H9 (cell line): ENCODE measurements around the gene ICAM2. TPM values are rescaled to one million over a fixed set of nuclear protein-coding genes. Genes with fewer than 3 reads are reported as not detected.

Experiments
- DNase-seq: peaks from one replicate; pipeline ENCODE4 v3.0.0-alpha.2; 2017
- H2AFZ ChIP-seq: one replicate; pipeline ENCODE4 v1.6.1; 2013; ENCODE audit warnings: mild to moderate bottlenecking, low read length, control low read depth, moderate library complexity
- H2AK5ac ChIP-seq: 2 replicates; pipeline ENCODE4 v1.6.1; 2013; ENCODE audit warnings: low read length, control low read depth, mixed read lengths; ENCODE audit not compliant: insufficient read length
- H2BK120ac ChIP-seq: one replicate; pipeline ENCODE4 v1.6.1; 2013; ENCODE audit warnings: low read depth, mild to moderate bottlenecking, low read length, control low read depth, inconsistent platforms; ENCODE audit not compliant: poor library complexity, severe bottlenecking
- H2BK12ac ChIP-seq: 2 replicates; pipeline ENCODE4 v1.6.1; 2013; ENCODE audit warnings: low read length, control low read depth, mixed read lengths, low read depth; ENCODE audit not compliant: insufficient read length
- H2BK15ac ChIP-seq: 2 replicates; pipeline ENCODE4 v1.6.1; 2013; ENCODE audit warnings: low read depth, low read length, control low read depth
- H2BK20ac ChIP-seq: one replicate; pipeline ENCODE4 v1.6.1; 2013; ENCODE audit warnings: low read depth, mild to moderate bottlenecking, low read length, control low read depth, inconsistent platforms; ENCODE audit not compliant: poor library complexity, severe bottlenecking
- H2BK5ac ChIP-seq: 2 replicates; pipeline ENCODE4 v1.6.1; 2013; ENCODE audit warnings: low read length, control low read depth, mixed read lengths; ENCODE audit not compliant: insufficient read length
- H3K14ac ChIP-seq: 2 replicates; pipeline ENCODE4 v1.6.1; 2013; ENCODE audit warnings: low read length, control low read depth; ENCODE audit not compliant: insufficient read depth
- H3K18ac ChIP-seq: 2 replicates; pipeline ENCODE4 v1.6.1; 2013; ENCODE audit warnings: low read depth, mild to moderate bottlenecking, mixed read lengths, low read length, control low read depth; ENCODE audit not compliant: insufficient read length
- H3K23ac ChIP-seq: 2 replicates; pipeline ENCODE4 v1.6.1; 2013; ENCODE audit warnings: low read length, control low read depth, mixed read lengths, low read depth; ENCODE audit not compliant: insufficient read length
- H3K23me2 ChIP-seq: 2 replicates; pipeline ENCODE4 v1.6.1; 2013; ENCODE audit warnings: low read depth, mild to moderate bottlenecking, mixed read lengths, low read length, control low read depth; ENCODE audit not compliant: insufficient read length, poor library complexity, severe bottlenecking
- H3K27ac ChIP-seq: 2 replicates; pipeline ENCODE4 v1.5.1; 2013; ENCODE audit warnings: low read length, control low read depth, mixed read lengths, low read depth; ENCODE audit not compliant: insufficient read length
- H3K27me3 ChIP-seq: 2 replicates; pipeline ENCODE4 v1.6.1; 2013; ENCODE audit warnings: low read length, control low read depth, inconsistent platforms; ENCODE audit not compliant: insufficient read depth
- H3K4ac ChIP-seq: 2 replicates; pipeline ENCODE4 v1.6.1; 2013; ENCODE audit warnings: low read depth, mild to moderate bottlenecking, control low read depth, inconsistent platforms, low read length, moderate library complexity
- H3K4me1 ChIP-seq: 2 replicates; pipeline ENCODE4 v1.6.1; 2013; ENCODE audit warnings: low read length, control low read depth, inconsistent platforms; ENCODE audit not compliant: insufficient read depth
- H3K4me2 ChIP-seq: 2 replicates; pipeline ENCODE4 v1.6.1; 2013; ENCODE audit warnings: low read length, control low read depth, mixed read lengths; ENCODE audit not compliant: insufficient read length, insufficient read depth
- H3K56ac ChIP-seq: 2 replicates; pipeline ENCODE4 v1.6.1; 2013; ENCODE audit warnings: low read depth, mild to moderate bottlenecking, mixed read lengths, low read length, control low read depth; ENCODE audit not compliant: insufficient read length
- H3K79me1 ChIP-seq: 2 replicates; pipeline ENCODE4 v1.6.1; 2013; ENCODE audit warnings: low read depth, mild to moderate bottlenecking, moderate library complexity, low read length, control low read depth, inconsistent platforms; ENCODE audit not compliant: insufficient read depth, poor library complexity, severe bottlenecking
- H3K79me2 ChIP-seq: 2 replicates; pipeline ENCODE4 v1.6.1; 2013; ENCODE audit warnings: low read length, control low read depth, inconsistent platforms; ENCODE audit not compliant: insufficient read depth
- H3K9ac ChIP-seq: 2 replicates; pipeline ENCODE4 v1.6.1; 2013; ENCODE audit warnings: low read length, control low read depth, mixed read lengths; ENCODE audit not compliant: insufficient read length; ENCODE audit errors: extremely low read depth
- H3K9me3 ChIP-seq: one replicate; pipeline ENCODE4 v1.6.1; 2013; ENCODE audit warnings: low read depth, low read length, inconsistent platforms; ENCODE audit not compliant: control insufficient read depth
- H3T11ph ChIP-seq: one replicate; pipeline ENCODE4 v1.6.1; 2013; ENCODE audit warnings: mild to moderate bottlenecking, low read length, control low read depth, inconsistent platforms
- H4K20me1 ChIP-seq: one replicate; pipeline ENCODE4 v1.6.1; 2013; ENCODE audit not compliant: control insufficient read depth, insufficient read length, insufficient read depth
- H4K5ac ChIP-seq: 2 replicates; pipeline ENCODE4 v1.6.1; 2013; ENCODE audit warnings: low read depth, mild to moderate bottlenecking, mixed read lengths, low read length, control low read depth; ENCODE audit not compliant: insufficient read length
- H4K8ac ChIP-seq: replicated peaks from 2 replicates; pipeline ENCODE4 v1.6.1; 2013; ENCODE audit warnings: low read length, control low read depth, mixed read lengths, low read depth; ENCODE audit not compliant: insufficient read length
- H4K91ac ChIP-seq: 2 replicates; pipeline ENCODE4 v1.6.1; 2013; ENCODE audit warnings: low read depth, mild to moderate bottlenecking, moderate library complexity, mixed read lengths, low read length, control low read depth; ENCODE audit not compliant: insufficient read length
- H3K27ac Mint-ChIP-seq, 3 experiments: 2 replicates in 2 of 3; 3 replicates in 1 of 3; pipeline ENCODE4 v1.8.0; 2020 to 2021; ENCODE audit warnings: mixed read lengths in 3 of 3, mild to moderate bottlenecking in 1 of 3, moderate library complexity in 1 of 3
- H3K27me3 Mint-ChIP-seq: 2 replicates; pipeline ENCODE4 v1.8.0; 2021; ENCODE audit warnings: low read depth, mild to moderate bottlenecking, moderate library complexity, mixed read lengths
- H3K36me3 Mint-ChIP-seq, 3 experiments: 2 replicates in 2 of 3; 3 replicates in 1 of 3; pipeline ENCODE4 v1.8.0; 2020 to 2021; ENCODE audit warnings: low read depth in 3 of 3, mixed read lengths in 3 of 3; ENCODE audit not compliant: insufficient read depth in 1 of 3
- H3K4me1 Mint-ChIP-seq, 2 experiments: 2 replicates each; pipeline ENCODE4 v1.8.0; 2020; ENCODE audit warnings: mixed read lengths in 2 of 2
- H3K4me3 Mint-ChIP-seq, 2 experiments: 2 replicates in 1 of 2; 3 replicates in 1 of 2; pipeline ENCODE4 v1.8.0; 2020 to 2021; ENCODE audit warnings: mild to moderate bottlenecking in 2 of 2, mixed read lengths in 2 of 2, moderate library complexity in 1 of 2
- H3K9me3 Mint-ChIP-seq, 2 experiments: 2 replicates in 1 of 2; 3 replicates in 1 of 2; pipeline ENCODE4 v1.8.0; 2020; ENCODE audit warnings: mild to moderate bottlenecking in 2 of 2, mixed read lengths in 2 of 2, moderate library complexity in 1 of 2
- WGBS: extraction: QIAGEN DNeasy Blood & Tissue Kit; methylation state at CpG from one replicate; pipeline ENCODE4 v1.1.7; 2013; ENCODE audit warnings: missing lambda C conversion rate, low lambda C conversion rate, mixed read lengths; ENCODE audit not compliant: insufficient read length; ENCODE audit errors: extremely low coverage; 5-methylcytosine and 5-hydroxymethylcytosine counted together
- total RNA-seq: library from RNA; stranded (reverse); gene quantifications from 2 replicates; pipeline ENCODE4 v1.2.1, GENCODE V29; 2021
- TF ChIP-seq, protein P1 (sequence below): fragments of 200-600 bp; sonication (generic); conservative IDR thresholded peaks from 3 replicates; pipeline ENCODE4 v1.8.0; 2021; ENCODE audit warnings: antibody characterized with exemption, mild to moderate bottlenecking

ICAM2 gene
- total RNA-seq, 1 experiment from 2014 or later = 0.28 TPM

DNA sequence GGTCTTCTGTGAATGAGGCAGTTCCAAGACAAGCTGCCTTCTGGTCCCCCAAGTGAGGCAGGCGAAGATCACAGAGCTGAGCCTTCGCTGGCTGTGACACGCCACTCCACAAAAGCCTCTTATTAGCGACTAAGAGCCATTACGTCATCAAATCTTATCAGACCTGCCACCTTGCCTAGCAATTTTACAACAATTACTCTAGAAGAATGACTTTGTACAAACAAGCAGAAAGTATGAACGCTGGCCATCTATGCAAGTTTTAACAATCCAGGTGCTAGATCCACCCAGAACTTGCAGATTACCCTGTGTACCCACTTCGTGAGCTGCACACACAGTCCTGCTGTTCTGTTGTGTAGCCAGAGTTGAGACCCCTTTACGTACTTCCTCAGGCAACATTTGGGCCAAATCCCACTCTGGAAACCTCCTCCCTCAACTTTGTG is 3.8 kb upstream of the ICAM2 start:
- Mint-ChIP-seq H3K4me3 (no peak overlapping the region), H3K27me3 (peaks cover 21% of the 10 kb centered on the region), H3K36me3 (no peaks in the 10 kb centered on the region), H3K27ac (no peak overlapping the region; a peak in 1 of 7 replicates), H3K4me1 (peaks cover 5 to 7% of the 10 kb centered on the region in 2 experiments), H3K9me3 (no peaks in the 10 kb centered on the region; a peak in 1 of 5 replicates)
- TF ChIP-seq, protein P1, sequence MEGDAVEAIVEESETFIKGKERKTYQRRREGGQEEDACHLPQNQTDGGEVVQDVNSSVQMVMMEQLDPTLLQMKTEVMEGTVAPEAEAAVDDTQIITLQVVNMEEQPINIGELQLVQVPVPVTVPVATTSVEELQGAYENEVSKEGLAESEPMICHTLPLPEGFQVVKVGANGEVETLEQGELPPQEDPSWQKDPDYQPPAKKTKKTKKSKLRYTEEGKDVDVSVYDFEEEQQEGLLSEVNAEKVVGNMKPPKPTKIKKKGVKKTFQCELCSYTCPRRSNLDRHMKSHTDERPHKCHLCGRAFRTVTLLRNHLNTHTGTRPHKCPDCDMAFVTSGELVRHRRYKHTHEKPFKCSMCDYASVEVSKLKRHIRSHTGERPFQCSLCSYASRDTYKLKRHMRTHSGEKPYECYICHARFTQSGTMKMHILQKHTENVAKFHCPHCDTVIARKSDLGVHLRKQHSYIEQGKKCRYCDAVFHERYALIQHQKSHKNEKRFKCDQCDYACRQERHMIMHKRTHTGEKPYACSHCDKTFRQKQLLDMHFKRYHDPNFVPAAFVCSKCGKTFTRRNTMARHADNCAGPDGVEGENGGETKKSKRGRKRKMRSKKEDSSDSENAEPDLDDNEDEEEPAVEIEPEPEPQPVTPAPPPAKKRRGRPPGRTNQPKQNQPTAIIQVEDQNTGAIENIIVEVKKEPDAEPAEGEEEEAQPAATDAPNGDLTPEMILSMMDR = no peak
- Histone ChIP-seq H4K5ac (no peak overlapping the region), H3K9ac (no peak overlapping the region), H3K23ac (no peak overlapping the region), H3T11ph (no peak overlapping the region), H3K4ac (no peak overlapping the region), H3K56ac (no peak overlapping the region), H2BK12ac (no peak overlapping the region), H2BK5ac (no peak overlapping the region), H2BK120ac (no peak overlapping the region), H3K23me2 (peaks cover 3% of the 10 kb centered on the region), H4K20me1 (no peaks in the 10 kb centered on the region), H3K9me3 (no peaks in the 10 kb centered on the region), H3K14ac (no peak overlapping the region), H3K4me2 (no peak overlapping the region), H3K27me3 (no peaks in the 10 kb centered on the region; the same call in 1 of the 2 replicates), H2AFZ (no peak overlapping the region), H3K79me1 (no peaks in the 10 kb centered on the region), H3K4me1 (no peaks in the 10 kb centered on the region), H3K79me2 (no peaks in the 10 kb centered on the region), H4K91ac (no peak overlapping the region), H3K27ac (no peak overlapping the region), H4K8ac (no peak overlapping the region), H2AK5ac (no peak overlapping the region), H2BK15ac (no peak overlapping the region), H2BK20ac (no peak overlapping the region), H3K18ac (no peak overlapping the region)
- no peak for DNase-seq
- no CpG with 5 or more reads among the region's 8 CpGs for WGBS
